ENCODE measurements around the gene TEX14.
"Not testable (repeated sequence)": the region's sequence is repeated elsewhere in the genome, so short reads cannot be mapped to it uniquely, and the experiment has no call there.

The TEX14 gene

GRCh38 chr17:58692239-58693055 lies 602 bp upstream of the TEX14 start, which contains the start of gene RAD51C:
RAD51C (plus strand) TSS chr17:58692602; CDS start chr17:58692644, 42 bp downstream.
- Histone ChIP-seq H3K27me3 (ENCODE audit: insufficient read depth, poor library complexity, severe bottlenecking) (no peaks in the 10 kb centered on the region), H3K4me3 (replicated peaks; ENCODE audit: insufficient read depth, low read length) (peak within 1 kb of the TSS; percentile 61), H3K27ac (replicated peaks) (peak within 1 kb of the TSS; percentile 95)
- TF ChIP-seq GABPA (IDR thresholded peaks at IDR 0.05; ENCODE audit: low read depth) (no peak; the same call in none of the 2 replicates), POLR2AphosphoS5 (IDR thresholded peaks at IDR 0.05; ENCODE audit: low read depth) (peak; percentile 83), SPI1 (IDR thresholded peaks at IDR 0.05; ENCODE audit: borderline replicate concordance, low read depth) (peak; percentile 61), REST (IDR thresholded peaks at IDR 0.05; ENCODE audit: insufficient replicate concordance, low read depth) (peak; percentile 59), CTCF (IDR thresholded peaks at IDR 0.05; ENCODE audit: insufficient read depth, low read length) (no peak)
- peak; percentile 89 to 94 for DNase-seq (ENCODE audit: low read depth in 1 of 2, low spot score in 1 of 2)

GRCh38 chr17:58690033-58690432 lies 1.8 kb downstream of the TEX14 start:
- not testable (repeated sequence) for DNase-seq (ENCODE audit: low read depth in 1 of 2, low spot score in 1 of 2); H3K27ac ChIP-seq (replicated peaks); H3K4me3 ChIP-seq (replicated peaks; ENCODE audit: insufficient read depth, low read length); H3K27me3 ChIP-seq (ENCODE audit: insufficient read depth, poor library complexity, severe bottlenecking)

GRCh38 chr17:58688521-58688920 lies 3.3 kb downstream of the TEX14 start:
- no peak for TF ChIP-seq CTCF (IDR thresholded peaks at IDR 0.05; ENCODE audit: insufficient read depth, low read length)
- TF ChIP-seq SPI1 (IDR thresholded peaks at IDR 0.05; ENCODE audit: borderline replicate concordance, low read depth): no peak
- no peak for TF ChIP-seq POLR2AphosphoS5 (IDR thresholded peaks at IDR 0.05; ENCODE audit: low read depth)
- TF ChIP-seq GABPA (IDR thresholded peaks at IDR 0.05; ENCODE audit: low read depth): no peak
- TF ChIP-seq REST (IDR thresholded peaks at IDR 0.05; ENCODE audit: insufficient replicate concordance, low read depth): no peak
- Histone ChIP-seq H3K4me3 (replicated peaks; ENCODE audit: insufficient read depth, low read length) (no peak overlapping the region), H3K27ac (replicated peaks) (no peak overlapping the region), H3K27me3 (ENCODE audit: insufficient read depth, poor library complexity, severe bottlenecking) (no peaks in the 10 kb centered on the region)
- no peak for DNase-seq (ENCODE audit: low read depth in 1 of 2, low spot score in 1 of 2)

- TF ChIP-seq REST (IDR thresholded peaks at IDR 0.05; ENCODE audit: insufficient replicate concordance, low read depth) (no peak), CTCF (IDR thresholded peaks at IDR 0.05; ENCODE audit: insufficient read depth, low read length) (no peak), GABPA (IDR thresholded peaks at IDR 0.05; ENCODE audit: low read depth) (no peak), POLR2AphosphoS5 (IDR thresholded peaks at IDR 0.05; ENCODE audit: low read depth) (no peak), SPI1 (IDR thresholded peaks at IDR 0.05; ENCODE audit: borderline replicate concordance, low read depth) (no peak)
- no peak for DNase-seq (ENCODE audit: low read depth in 1 of 2, low spot score in 1 of 2)
- no peaks in the 10 kb centered on the region for H3K27me3 ChIP-seq (ENCODE audit: insufficient read depth, poor library complexity, severe bottlenecking)
- H3K27ac ChIP-seq (replicated peaks): no peak overlapping the region
- H3K4me3 ChIP-seq (replicated peaks; ENCODE audit: insufficient read depth, low read length): no peak overlapping the region
Measured at GRCh38 chr17:58686980-58687379, 4.9 kb downstream of the TEX14 start.

GRCh38 chr17:58684462-58684861 lies 7.4 kb downstream of the TEX14 start:
- H3K27ac ChIP-seq (replicated peaks); H3K4me3 ChIP-seq (replicated peaks; ENCODE audit: insufficient read depth, low read length); H3K27me3 ChIP-seq (ENCODE audit: insufficient read depth, poor library complexity, severe bottlenecking); DNase-seq (ENCODE audit: low read depth in 1 of 2, low spot score in 1 of 2): not testable (repeated sequence)
